ENCODE measurements around the gene PKD2L2. TPM values are rescaled to one million over a fixed set of nuclear protein-coding genes. Genes with fewer than 3 reads are reported as not detected.

The PKD2L2 gene
- polyA plus RNA-seq, 2 of the 4 experiments (the other 2 are of a cell fraction): 0.04 to 0.05 TPM

DNA sequence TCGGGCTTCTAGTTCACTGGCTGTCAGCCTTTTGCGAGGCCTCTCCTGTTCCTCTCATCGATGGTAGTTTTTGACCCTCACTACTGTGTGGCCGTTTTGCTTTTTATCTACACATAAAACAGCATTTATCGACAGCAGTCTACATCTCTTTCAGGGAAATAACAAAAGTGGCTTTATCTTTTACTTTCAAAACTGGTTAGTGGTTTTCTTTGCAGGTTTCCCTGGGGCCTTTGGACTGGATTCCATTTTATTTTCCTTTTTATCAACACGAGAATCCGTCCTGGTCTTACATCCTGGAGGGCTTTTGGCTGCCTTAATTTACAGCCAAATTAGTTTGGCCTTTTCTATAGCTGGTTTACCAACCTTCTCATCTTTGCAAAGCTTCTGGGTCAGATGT is 793 bp upstream of the PKD2L2 start:
- CTCF ChIA-PET: interaction anchor here (0.7 to 2.4 kb wide), 5 partner anchors 10 to 1763 kb away, joined by 3 to 5 read pairs (median 4); no protein-coding TSS in a partner anchor
- Histone ChIP-seq H3K4me1 (peaks cover 16% of the 10 kb centered on the region), H3K9me3 (no peaks in the 10 kb centered on the region), H3K4me2 (peak overlapping the region; percentile 74), H3K4me3 (peak overlapping the region; percentile 48), H3K27ac (peak overlapping the region; percentile 72 to 77)
- POLR2A ChIA-PET: interaction anchor here (1.4 kb wide), 1 partner anchor 54 kb away, joined by 3 read pairs; no protein-coding TSS in a partner anchor
- DNase-seq (ENCODE audit: low read depth in 1 of 2, low spot score in 1 of 2): no peak
- no peak for ATAC-seq
- FAIRE-seq: no peak
- 60% methylated on average over 7 of the region's 7 CpGs for WGBS (ENCODE audit: missing lambda C conversion rate)
- TF ChIP-seq RFX5 (IDR thresholded peaks at IDR 0.05): no peak
- TF ChIP-seq, protein P1, sequence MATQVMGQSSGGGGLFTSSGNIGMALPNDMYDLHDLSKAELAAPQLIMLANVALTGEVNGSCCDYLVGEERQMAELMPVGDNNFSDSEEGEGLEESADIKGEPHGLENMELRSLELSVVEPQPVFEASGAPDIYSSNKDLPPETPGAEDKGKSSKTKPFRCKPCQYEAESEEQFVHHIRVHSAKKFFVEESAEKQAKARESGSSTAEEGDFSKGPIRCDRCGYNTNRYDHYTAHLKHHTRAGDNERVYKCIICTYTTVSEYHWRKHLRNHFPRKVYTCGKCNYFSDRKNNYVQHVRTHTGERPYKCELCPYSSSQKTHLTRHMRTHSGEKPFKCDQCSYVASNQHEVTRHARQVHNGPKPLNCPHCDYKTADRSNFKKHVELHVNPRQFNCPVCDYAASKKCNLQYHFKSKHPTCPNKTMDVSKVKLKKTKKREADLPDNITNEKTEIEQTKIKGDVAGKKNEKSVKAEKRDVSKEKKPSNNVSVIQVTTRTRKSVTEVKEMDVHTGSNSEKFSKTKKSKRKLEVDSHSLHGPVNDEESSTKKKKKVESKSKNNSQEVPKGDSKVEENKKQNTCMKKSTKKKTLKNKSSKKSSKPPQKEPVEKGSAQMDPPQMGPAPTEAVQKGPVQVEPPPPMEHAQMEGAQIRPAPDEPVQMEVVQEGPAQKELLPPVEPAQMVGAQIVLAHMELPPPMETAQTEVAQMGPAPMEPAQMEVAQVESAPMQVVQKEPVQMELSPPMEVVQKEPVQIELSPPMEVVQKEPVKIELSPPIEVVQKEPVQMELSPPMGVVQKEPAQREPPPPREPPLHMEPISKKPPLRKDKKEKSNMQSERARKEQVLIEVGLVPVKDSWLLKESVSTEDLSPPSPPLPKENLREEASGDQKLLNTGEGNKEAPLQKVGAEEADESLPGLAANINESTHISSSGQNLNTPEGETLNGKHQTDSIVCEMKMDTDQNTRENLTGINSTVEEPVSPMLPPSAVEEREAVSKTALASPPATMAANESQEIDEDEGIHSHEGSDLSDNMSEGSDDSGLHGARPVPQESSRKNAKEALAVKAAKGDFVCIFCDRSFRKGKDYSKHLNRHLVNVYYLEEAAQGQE (IDR thresholded peaks at IDR 0.05): no peak
- no peak for TF ChIP-seq SREBF2 (IDR thresholded peaks at IDR 0.05)
- TF ChIP-seq NR3C1 (IDR thresholded peaks at IDR 0.05): no peak
- TF ChIP-seq MYC (IDR thresholded peaks at IDR 0.05; ENCODE audit: borderline replicate concordance, low read length): no peak
- TF ChIP-seq, protein P2, sequence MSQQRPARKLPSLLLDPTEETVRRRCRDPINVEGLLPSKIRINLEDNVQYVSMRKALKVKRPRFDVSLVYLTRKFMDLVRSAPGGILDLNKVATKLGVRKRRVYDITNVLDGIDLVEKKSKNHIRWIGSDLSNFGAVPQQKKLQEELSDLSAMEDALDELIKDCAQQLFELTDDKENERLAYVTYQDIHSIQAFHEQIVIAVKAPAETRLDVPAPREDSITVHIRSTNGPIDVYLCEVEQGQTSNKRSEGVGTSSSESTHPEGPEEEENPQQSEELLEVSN (IDR thresholded peaks at IDR 0.05; ENCODE audit: borderline replicate concordance, low read depth): no peak
- TF ChIP-seq, protein P3, sequence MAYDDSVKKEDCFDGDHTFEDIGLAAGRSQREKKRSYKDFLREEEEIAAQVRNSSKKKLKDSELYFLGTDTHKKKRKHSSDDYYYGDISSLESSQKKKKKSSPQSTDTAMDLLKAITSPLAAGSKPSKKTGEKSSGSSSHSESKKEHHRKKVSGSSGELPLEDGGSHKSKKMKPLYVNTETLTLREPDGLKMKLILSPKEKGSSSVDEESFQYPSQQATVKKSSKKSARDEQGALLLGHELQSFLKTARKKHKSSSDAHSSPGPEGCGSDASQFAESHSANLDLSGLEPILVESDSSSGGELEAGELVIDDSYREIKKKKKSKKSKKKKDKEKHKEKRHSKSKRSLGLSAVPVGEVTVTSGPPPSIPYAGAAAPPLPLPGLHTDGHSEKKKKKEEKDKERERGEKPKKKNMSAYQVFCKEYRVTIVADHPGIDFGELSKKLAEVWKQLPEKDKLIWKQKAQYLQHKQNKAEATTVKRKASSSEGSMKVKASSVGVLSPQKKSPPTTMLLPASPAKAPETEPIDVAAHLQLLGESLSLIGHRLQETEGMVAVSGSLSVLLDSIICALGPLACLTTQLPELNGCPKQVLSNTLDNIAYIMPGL (CRISPR knock-in tag; IDR thresholded peaks at IDR 0.05; ENCODE audit: borderline replicate concordance): no peak

DNA sequence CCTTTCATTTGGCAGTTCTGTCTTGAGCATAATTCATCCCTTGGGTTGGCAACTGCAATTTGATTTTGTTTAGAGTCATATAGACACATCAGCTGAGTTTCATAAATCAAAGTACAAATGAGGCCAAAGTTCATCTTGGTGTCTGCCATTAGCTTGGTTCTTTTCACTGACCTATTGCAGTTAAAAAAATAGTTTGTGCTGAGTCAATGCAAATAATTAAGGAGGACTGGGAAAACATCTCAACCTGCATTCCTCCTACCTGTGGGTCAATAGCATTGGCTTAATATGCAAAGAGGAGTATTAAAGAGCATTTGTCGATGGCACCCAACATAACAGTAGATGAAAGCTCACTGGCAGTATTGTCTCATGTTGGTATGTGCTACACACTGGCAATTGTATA is 1.6 kb downstream of the PKD2L2 start:
- no peak for DNase-seq (ENCODE audit: low read depth in 1 of 2, low spot score in 1 of 2)
- peak overlapping the region; percentile 24 for H3K4me2 ChIP-seq
- CTCF ChIA-PET: interaction anchor here (0.7 to 1.2 kb wide), 4 partner anchors 25 to 163 kb away, joined by 3 to 4 read pairs (median 3); no protein-coding TSS in a partner anchor
- no peak overlapping the region for H3K27ac ChIP-seq
- peaks cover 23% of the 10 kb centered on the region for H3K4me1 ChIP-seq
- TF ChIP-seq FOXS1 (CRISPR knock-in tag; IDR thresholded peaks at IDR 0.05) (no peak), CBX8 (IDR thresholded peaks at IDR 0.05) (no peak), FOSL2 (IDR thresholded peaks at IDR 0.05) (no peak), FOSL2 (CRISPR knock-in tag; IDR thresholded peaks at IDR 0.05) (0 out of 2 replicates have a peak, but pooled peaks have one; percentile 5)
- TF ChIP-seq, protein P2 (IDR thresholded peaks at IDR 0.05; ENCODE audit: borderline replicate concordance, low read depth): no peak
- WGBS (ENCODE audit: missing lambda C conversion rate): 93% methylated on average over 1 of the region's 1 CpG
- no peak for ATAC-seq
- POLR2A ChIA-PET: no interaction called here
- no peak for FAIRE-seq
- H3K9me3 ChIP-seq: no peaks in the 10 kb centered on the region
- H3K4me3 ChIP-seq: no peak overlapping the region

DNA sequence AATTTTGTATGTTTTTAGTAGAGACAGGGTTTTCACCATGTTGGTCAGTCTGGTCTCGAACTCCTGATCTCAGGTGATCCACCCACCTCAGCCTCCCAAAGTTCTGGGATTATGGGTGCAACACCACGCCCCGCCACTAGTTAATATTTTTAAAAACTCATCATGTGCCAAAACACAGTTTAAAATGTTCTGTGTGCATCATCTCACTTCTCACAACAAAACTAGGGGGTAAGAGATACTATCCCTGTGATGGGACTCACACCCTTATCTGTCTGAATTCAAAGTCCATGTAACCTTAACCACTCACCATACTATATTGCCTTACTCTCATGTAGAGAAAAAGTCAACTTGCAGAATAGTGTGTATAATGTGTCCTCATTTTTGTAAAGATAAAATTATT is 2.6 kb downstream of the PKD2L2 start:
- Histone ChIP-seq H3K4me3 (no peak overlapping the region), H3K27ac (no peak overlapping the region), H3K4me1 (peaks cover 17% of the 10 kb centered on the region), H3K9me3 (no peaks in the 10 kb centered on the region), H3K4me2 (no peak overlapping the region)
- DNase-seq (ENCODE audit: low read depth in 1 of 2, low spot score in 1 of 2) (no peak), FAIRE-seq (no peak), ATAC-seq (0 out of 6 replicates have a peak, but pooled peaks of 1 of the 2 experiments have one; percentile 18)
- ChIA-PET POLR2A (no interaction called here), CTCF (interaction anchor here (1.1 kb wide), 1 partner anchor 113 kb away, joined by 4 read pairs; no protein-coding TSS in a partner anchor)
- WGBS (ENCODE audit: missing lambda C conversion rate): 75% methylated on average over 3 of the region's 3 CpGs
- TF ChIP-seq PHF8 (IDR thresholded peaks at IDR 0.05; ENCODE audit: borderline replicate concordance, low read depth) (no peak), CHD4 (IDR thresholded peaks at IDR 0.05; ENCODE audit: borderline replicate concordance) (no peak), RARB (CRISPR knock-in tag; IDR thresholded peaks at IDR 0.05) (no peak), GATA3 (IDR thresholded peaks at IDR 0.05; ENCODE audit: borderline replicate concordance) (no peak), EP300 (IDR thresholded peaks at IDR 0.05) (no peak), FOSL2 (IDR thresholded peaks at IDR 0.05) (no peak), FOSL2 (CRISPR knock-in tag; IDR thresholded peaks at IDR 0.05) (no peak), NPAS2 (CRISPR knock-in tag; IDR thresholded peaks at IDR 0.05; ENCODE audit: borderline replicate concordance) (no peak), RFX5 (IDR thresholded peaks at IDR 0.05) (no peak), JUNB (IDR thresholded peaks at IDR 0.05) (no peak)
- TF ChIP-seq, protein P4, sequence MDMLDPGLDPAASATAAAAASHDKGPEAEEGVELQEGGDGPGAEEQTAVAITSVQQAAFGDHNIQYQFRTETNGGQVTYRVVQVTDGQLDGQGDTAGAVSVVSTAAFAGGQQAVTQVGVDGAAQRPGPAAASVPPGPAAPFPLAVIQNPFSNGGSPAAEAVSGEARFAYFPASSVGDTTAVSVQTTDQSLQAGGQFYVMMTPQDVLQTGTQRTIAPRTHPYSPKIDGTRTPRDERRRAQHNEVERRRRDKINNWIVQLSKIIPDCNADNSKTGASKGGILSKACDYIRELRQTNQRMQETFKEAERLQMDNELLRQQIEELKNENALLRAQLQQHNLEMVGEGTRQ (IDR thresholded peaks at IDR 0.05): no peak
- TF ChIP-seq, protein P5, sequence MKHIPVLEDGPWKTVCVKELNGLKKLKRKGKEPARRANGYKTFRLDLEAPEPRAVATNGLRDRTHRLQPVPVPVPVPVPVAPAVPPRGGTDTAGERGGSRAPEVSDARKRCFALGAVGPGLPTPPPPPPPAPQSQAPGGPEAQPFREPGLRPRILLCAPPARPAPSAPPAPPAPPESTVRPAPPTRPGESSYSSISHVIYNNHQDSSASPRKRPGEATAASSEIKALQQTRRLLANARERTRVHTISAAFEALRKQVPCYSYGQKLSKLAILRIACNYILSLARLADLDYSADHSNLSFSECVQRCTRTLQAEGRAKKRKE (CRISPR knock-in tag; IDR thresholded peaks at IDR 0.05; ENCODE audit: low read depth): no peak
- TF ChIP-seq, protein P2 (IDR thresholded peaks at IDR 0.05; ENCODE audit: borderline replicate concordance, low read depth): no peak
- TF ChIP-seq, protein P6, sequence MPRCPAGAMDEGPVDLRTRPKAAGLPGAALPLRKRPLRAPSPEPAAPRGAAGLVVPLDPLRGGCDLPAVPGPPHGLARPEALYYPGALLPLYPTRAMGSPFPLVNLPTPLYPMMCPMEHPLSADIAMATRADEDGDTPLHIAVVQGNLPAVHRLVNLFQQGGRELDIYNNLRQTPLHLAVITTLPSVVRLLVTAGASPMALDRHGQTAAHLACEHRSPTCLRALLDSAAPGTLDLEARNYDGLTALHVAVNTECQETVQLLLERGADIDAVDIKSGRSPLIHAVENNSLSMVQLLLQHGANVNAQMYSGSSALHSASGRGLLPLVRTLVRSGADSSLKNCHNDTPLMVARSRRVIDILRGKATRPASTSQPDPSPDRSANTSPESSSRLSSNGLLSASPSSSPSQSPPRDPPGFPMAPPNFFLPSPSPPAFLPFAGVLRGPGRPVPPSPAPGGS (IDR thresholded peaks at IDR 0.05): no peak

Data from A549 (cell line).